Measurements from ENCODE around the gene TLCD1. TPM values are rescaled to one million over a fixed set of nuclear protein-coding genes. Genes with fewer than 3 reads are reported as not detected.
A peak's percentile ranks its signal among the peaks of the same experiment; 100 is the strongest.

Gene TLCD1, protein sequence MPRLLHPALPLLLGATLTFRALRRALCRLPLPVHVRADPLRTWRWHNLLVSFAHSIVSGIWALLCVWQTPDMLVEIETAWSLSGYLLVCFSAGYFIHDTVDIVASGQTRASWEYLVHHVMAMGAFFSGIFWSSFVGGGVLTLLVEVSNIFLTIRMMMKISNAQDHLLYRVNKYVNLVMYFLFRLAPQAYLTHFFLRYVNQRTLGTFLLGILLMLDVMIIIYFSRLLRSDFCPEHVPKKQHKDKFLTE
- total RNA-seq, result 16.2 TPM
- long read RNA-seq, transcript TLCD1-201 (4 exons, 1,017 nt), result major isoform, 6 of 9 reads
- long read RNA-seq, partial matches to known transcripts, result 0 of 9 reads
- long read RNA-seq, other reads (novel, unspliced or antisense), result 3 of 9 reads

- intact Hi-C loops (cut with DNase I), result no loop called here
- Histone ChIP-seq H3K9me3 (no peaks in the 10 kb centered on the region), H3K4me1 (peaks cover 44% of the 10 kb centered on the region), H3K36me3 (peaks cover 36% of the 10 kb centered on the region), H3K27me3 (no peaks in the 10 kb centered on the region), H3K27ac (peak within 1 kb of the TSS; percentile 95), H3K4me3 (peak within 1 kb of the TSS; percentile 64)
- TF ChIP-seq, protein P1, sequence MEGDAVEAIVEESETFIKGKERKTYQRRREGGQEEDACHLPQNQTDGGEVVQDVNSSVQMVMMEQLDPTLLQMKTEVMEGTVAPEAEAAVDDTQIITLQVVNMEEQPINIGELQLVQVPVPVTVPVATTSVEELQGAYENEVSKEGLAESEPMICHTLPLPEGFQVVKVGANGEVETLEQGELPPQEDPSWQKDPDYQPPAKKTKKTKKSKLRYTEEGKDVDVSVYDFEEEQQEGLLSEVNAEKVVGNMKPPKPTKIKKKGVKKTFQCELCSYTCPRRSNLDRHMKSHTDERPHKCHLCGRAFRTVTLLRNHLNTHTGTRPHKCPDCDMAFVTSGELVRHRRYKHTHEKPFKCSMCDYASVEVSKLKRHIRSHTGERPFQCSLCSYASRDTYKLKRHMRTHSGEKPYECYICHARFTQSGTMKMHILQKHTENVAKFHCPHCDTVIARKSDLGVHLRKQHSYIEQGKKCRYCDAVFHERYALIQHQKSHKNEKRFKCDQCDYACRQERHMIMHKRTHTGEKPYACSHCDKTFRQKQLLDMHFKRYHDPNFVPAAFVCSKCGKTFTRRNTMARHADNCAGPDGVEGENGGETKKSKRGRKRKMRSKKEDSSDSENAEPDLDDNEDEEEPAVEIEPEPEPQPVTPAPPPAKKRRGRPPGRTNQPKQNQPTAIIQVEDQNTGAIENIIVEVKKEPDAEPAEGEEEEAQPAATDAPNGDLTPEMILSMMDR (IDR thresholded peaks at IDR 0.05), result no peak
- DNase-seq, result peak; percentile 92
- ATAC-seq, result peak; percentile 61
Observed at GRCh38 chr17:28726226-28726626, at the start of gene TLCD1. Gene TLCD1, minus strand, starts transcription at chr17:28726233. Its CDS starts 136 bp downstream, at chr17:28726097.

GRCh38 chr17:28774206-28774605, 48.2 kb upstream of the TLCD1 start:
- Histone ChIP-seq H3K4me3 (no peak overlapping the region), H3K27ac (no peak overlapping the region), H3K27me3 (no peaks in the 10 kb centered on the region), H3K36me3 (peaks cover 3% of the 10 kb centered on the region), H3K9me3 (no peaks in the 10 kb centered on the region), H3K4me1 (peaks cover 6% of the 10 kb centered on the region)
- intact Hi-C loops (cut with DNase I), result no loop called here
- ATAC-seq (no peak), DNase-seq (no peak)
- TF ChIP-seq, protein P1 (IDR thresholded peaks at IDR 0.05), result no peak

GRCh38 chr17:28773736-28774135, 47.7 kb upstream of the TLCD1 start:
- TF ChIP-seq, protein P1 (IDR thresholded peaks at IDR 0.05), result no peak
- no peaks in the 10 kb centered on the region for H3K27me3 ChIP-seq
- no peak for DNase-seq
- H3K27ac ChIP-seq, result no peak overlapping the region
- peaks cover 6% of the 10 kb centered on the region for H3K4me1 ChIP-seq
- no peaks in the 10 kb centered on the region for H3K9me3 ChIP-seq
- peaks cover 3% of the 10 kb centered on the region for H3K36me3 ChIP-seq
- ATAC-seq, result no peak
- no peak overlapping the region for H3K4me3 ChIP-seq
- intact Hi-C loops (cut with DNase I), result no loop called here

DNA sequence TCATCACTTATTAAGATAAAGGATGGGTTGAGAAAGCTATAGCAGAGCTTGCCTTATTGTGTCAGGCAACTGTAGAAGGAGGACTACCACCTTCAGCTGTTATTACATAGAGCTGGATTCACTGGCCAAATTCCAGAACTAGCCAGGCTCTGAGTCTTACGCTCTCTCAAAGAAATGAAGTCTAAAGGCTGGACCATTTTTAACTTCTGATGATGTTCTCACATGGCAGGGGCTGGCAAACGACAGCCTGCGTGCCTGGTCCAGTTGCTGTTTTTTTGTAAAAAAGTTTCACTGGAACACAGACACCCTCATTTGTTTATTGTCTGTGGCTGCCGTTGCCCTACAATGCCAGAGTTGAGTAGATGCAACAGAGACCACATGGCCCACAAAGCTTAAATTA, 39.0 kb upstream of the TLCD1 start:
- Histone ChIP-seq H3K27me3 (no peaks in the 10 kb centered on the region), H3K27ac (no peak overlapping the region), H3K4me3 (no peak overlapping the region), H3K4me1 (peaks cover 21% of the 10 kb centered on the region), H3K36me3 (peaks cover 18% of the 10 kb centered on the region), H3K9me3 (no peaks in the 10 kb centered on the region)
- DNase-seq, result no peak
- TF ChIP-seq, protein P1 (IDR thresholded peaks at IDR 0.05), result no peak
- intact Hi-C loops (cut with DNase I), result loop anchor here (10.0 kb wide), 1 partner anchor 150 kb away; no protein-coding TSS in a partner anchor
- no peak for ATAC-seq

GRCh38 chr17:28763804-28764266, 37.8 kb upstream of the TLCD1 start:
- intact Hi-C loops (cut with DNase I), result loop anchor here (10.0 kb wide), 1 partner anchor 151 kb away; no protein-coding TSS in a partner anchor
- ATAC-seq, result peak; percentile 83
- TF ChIP-seq, protein P1 (IDR thresholded peaks at IDR 0.05), result peak; percentile 96
- Histone ChIP-seq H3K4me3 (no peak overlapping the region), H3K9me3 (no peaks in the 10 kb centered on the region), H3K36me3 (peaks cover 29% of the 10 kb centered on the region), H3K4me1 (peaks cover 21% of the 10 kb centered on the region), H3K27me3 (no peaks in the 10 kb centered on the region), H3K27ac (no peak overlapping the region)
- DNase-seq, result no peak
